NCI-H2227 (cell line): ENCODE measurements around the gene SLC19A2.
A peak's percentile ranks its signal among the peaks of the same experiment; 100 is the strongest.

Source experiments
- DNase-seq: peaks from one replicate; lab custom pipeline; 2025; ENCODE audit not compliant: unreplicated experiment; lab: John Stamatoyannopoulos, UW

SLC19A2 gene

DNA sequence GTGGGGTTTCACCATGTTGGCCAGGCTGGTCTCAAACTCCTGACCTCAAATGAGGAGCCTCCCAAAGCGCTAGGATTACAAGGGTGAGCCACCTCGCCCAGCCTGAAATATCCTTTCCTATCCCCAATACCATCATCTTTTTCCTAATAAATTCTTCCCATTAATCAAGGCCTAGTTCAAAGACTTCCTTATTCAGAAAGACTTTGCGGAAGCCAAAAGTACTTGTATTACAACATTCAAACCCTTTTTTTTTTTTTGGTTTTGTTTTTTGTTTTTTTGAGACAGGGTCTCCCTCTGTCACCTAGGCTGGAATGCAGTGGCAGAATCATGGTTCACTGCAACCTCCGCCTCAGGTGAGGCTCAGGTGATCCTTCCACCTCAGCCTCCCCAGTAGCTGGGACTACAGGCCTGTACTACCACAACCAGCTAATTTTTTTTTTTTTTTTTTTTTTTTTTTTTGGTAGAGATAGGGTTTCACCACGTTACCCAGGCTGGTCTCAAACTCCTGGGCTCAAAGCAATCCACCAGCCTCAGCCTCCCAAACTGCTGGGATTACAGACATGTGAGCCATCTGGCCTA, 7.6 kb downstream of the SLC19A2 start:
- no peak for DNase-seq

DNA sequence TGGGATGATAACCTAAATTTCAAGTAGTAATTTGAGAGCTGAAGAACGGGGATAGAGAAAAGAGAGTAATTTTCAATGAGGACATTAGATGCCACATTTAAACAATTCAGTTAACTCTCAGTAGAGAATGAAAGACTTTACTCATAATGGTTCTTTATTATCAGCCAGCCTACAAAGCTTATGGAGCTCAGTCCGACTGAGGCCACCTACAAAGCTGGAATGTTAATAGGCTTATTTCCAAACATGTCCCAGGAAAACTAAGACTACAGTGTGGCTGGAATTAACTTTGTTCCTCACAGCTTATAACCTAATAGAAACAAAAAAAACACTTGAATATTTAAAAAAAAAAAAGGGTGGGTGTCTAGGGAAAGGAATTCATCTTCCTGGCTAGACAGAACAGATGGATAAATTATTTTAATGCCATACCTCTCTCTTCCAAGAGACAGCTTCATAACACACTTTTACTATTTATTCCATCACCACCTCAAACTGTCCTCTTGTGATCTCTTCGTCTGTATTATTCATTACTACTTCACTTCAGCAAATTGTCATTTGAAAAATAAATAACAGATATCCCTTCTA, 9.8 kb downstream of the SLC19A2 start:
- DNase-seq: no peak

DNA sequence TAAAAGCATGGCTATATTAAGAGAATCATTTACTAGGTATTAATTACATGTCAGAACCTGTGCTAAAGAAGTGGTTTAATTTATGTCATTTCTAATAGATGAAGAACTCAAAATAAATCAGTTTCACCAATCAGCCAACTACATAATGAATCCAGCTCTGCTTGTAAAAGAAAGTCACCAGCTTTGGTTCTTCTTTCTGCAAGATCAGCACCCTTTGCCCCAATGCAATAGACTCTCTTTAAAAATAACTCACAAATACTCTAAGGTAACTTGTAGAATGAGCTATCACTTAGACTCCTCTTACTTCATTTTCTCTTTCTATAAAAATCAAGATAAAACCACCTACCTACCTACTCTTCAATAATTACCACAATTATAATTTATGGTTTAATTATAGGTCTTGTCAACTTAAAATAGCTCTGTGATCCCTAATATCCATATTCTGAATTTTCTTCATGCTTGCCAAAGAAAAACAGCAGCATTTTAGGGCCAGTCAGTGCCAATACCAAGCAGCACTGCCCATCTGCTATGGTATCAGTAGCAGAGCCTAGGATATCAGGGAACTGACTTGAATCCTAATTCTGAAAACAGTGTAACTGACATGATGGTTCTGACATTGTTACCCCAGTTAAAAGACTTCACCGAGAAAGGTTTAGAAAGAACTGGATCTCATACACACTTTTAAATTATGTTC, 11.3 kb downstream of the SLC19A2 start:
- no peak for DNase-seq

DNA sequence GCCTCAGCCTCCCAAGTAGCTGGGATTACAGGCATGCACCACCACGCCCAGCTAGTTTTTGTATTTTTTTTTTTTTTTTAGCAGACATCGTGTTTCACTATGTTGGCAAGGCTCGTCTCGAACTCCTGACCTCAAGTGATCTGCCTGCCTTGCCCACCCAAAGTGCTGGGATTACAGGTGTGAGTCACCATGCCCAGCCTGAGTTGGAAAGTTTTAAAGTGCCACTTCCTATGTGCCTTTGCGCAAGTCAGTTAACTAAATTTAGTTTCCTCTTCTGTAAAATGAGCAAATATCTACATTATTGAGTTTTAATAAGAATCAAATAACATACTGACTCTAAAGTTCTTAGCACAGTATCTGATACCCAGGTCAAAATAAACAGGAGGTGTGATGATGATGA, 12.4 kb downstream of the SLC19A2 start:
- DNase-seq: no peak

DNA sequence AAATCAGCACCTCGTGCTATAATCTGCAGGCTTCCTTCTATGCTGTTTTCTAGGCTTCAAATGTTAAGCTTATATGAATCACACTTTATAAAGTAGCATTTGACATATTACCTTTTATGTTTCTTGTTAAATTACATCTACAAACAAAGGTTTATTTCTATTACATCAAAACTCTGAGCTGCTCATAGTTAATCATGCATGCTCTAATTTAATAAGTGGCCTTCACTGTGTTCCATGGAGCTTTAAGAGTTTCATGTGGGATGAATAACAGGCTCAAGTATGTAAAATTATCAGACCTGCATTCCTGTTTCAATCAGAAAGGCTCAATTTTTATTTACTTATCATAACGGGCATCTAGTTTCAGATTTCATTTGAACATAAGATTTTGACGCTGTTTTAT, 13.0 kb downstream of the SLC19A2 start:
- DNase-seq: no peak

DNA sequence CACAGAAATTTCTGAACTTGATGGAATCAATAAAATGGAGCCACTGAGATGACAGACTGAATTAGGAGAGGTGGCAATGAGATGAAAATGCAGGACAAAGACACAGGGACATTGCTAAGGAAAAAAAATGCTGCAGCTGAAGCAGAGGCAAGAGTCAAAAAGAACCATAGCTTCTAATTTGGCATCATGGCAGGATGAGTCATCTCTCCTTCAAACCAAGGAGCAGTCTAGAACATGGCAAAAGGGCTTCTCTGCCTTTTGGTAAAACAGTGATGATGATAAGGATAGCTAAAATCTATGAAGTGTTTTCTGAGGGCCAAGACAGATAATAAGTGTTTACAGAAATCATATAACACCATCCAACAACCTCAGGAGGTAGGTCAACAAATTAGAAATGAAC, 16.8 kb downstream of the SLC19A2 start:
- no peak for DNase-seq

DNA sequence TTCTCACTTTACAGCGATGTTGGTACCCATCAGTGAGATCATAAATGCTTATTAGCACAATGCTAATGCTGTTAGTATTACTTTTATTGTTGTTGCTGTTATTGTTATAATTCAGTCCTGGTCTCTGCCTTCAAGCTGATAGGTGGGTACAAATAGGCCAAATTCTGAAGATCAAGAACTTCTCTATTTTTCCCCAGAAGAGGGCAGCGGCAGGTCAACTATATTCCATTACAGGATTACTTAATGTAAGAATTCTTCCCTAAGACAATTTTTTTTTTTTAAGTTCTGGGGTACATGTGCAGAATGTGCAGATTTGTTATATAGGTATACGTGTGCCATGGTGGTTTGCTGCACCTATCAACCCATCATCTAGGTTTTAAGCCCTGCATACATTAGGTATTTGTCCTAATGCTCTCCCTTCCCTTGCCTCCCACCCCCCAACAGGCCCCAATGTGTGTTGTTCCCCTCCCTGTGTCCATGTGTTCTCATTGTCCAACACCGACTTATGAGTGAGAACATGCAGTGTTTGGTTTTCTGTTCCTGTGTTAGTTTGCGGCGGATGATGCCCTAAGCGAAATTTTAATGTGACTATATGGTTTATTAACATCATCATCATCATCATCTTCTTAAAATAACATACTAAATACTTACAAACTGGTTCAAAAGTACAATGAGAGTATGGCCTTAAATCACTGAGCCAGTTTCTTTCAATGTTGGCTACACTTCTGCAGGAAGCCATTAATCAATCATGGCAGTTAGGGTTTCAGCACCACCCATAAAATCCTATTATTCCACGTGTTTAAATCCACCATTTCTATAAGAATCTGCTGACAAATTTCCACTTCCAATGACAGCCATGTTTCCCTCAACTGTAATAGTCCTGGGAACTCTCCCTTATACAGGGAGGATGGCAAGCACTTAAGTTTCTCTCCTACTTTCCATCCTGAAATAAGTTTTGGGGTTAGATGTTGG, 19.2 kb downstream of the SLC19A2 start:
- DNase-seq: peak; percentile 10

DNA sequence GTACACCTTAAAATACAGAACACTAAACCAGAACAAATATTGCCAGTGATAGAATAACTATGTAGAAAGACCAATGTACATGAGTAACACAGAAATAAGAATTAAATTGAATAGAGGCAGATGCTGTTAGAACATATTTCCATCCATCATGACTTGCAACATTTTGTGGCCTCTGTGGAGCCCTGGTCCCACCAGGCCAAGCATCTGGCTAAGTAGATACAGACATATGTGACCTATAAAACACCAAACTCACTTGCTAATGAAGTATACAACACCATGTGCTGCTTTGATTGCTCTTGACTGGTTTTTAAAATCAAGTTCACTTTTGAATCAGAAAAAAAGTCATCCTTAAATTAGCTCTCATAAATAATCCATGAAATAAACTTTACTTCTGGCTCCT, 20.5 kb downstream of the SLC19A2 start:
- no peak for DNase-seq

DNA sequence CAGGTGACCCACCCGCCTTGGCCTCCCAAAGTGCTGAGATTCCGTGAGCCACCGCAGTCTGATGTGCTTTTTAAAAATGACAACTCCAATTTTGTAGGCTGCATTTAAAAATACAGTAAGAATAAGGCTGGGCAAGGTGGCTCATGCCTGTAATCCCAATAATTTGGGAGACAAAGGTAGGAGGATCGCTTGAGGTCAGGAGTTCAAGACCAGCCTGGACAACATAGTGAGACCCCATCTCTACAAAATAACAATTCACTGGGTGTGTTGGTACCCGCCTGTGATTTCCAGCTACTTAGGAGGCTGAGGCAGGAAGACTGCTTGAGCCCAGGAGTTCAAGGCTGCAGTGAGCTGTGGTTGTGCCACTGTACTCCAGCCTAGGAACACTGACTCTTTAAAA, 23.4 kb downstream of the SLC19A2 start:
- DNase-seq: no peak

DNA sequence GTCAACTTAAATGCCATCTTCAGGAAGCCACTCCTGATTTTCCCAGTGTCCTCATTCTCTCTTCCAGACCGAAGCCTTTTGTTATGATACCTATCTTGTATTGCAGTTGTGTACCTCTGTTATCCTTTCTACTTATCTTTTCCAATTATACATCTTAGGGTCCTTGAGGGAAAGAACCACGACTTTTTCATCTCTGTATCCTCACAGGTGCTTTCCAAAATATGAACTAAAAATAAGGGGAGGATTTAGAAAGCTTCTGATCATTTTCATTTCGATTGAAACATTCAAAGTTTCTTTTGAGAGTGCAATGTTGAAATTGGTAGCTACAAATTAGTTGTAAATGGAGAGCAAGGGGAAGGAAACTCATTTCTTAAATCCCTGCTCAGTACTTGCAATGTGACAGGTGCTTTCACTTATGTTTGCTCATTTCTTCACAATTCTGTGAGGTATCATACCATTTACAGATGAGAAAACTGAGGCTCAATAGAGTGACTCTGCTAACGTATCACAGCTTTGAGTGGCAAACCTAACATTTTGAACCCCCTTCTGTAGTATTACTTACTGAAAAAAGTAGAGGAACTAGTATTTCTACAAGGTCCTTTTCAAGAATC, 24.2 kb downstream of the SLC19A2 start:
- no peak for DNase-seq

DNA sequence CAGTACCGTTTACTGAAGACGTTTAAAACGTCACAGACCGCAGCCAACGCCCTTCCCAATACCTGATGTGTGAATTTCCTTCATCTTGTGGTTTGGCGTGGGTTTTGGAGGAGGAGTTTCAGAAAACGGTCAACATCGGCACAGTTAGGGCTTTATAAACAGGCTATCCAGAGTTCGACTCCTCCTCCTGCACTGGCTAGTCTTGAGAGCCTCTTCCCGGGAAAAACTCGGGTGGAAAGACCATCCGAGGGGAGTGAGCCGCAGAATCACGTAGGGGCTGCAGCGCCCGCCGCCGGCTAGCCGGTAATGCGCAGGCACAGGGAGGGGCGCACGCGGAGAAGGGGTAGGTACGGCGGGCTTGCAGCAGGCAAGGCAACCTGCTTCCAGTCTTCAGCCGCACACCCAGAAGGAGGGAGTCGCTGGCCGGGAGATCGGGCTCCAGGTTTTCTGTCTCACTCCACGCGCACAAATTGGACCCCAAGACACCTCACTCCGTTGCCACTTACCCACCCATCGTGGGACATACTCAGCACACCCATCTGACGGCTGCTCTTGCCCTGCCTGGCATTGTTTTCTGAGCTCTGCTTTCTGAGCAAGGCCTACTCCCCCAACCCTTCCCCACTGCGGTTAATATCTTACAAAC, 25.4 kb downstream of the SLC19A2 start:
- peak; percentile 71 for DNase-seq

DNA sequence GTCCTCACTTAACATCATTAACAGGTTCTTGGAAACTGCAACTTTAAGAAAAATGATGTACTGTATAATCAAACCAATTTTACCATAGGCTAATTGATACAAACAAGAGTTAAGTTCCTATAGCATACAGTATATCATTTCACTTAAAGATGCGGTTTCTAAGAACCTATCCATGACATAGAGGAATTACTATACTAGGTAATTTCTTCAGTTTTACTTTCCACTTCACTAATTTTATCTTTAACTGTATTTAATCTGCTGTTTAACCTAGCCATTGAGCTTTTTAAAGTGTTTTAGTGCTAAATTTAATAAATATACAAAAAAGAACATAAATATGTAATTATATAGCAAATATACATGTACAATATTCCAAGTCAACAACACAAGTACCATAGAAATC, 28.3 kb downstream of the SLC19A2 start:
- DNase-seq: no peak

DNA sequence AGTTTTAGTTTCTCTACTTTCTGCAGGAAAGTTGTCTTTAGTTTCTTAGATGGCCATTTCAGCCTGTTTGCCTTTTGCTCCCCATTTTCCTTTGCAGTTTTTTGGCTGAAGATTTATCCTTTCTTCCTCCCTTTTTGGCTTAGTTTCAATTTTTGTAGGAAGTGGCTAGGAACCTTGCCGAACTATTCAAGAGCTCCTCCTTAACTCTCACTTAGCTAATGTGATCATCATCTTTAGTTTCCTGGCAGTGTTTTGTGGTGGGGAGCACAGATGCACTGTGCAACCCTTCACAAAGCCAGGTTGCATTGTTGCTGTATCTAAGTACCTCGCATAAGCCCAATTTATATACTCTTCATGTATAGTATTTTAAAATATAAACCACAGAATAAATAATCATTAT, 29.7 kb downstream of the SLC19A2 start:
- no peak for DNase-seq

DNA sequence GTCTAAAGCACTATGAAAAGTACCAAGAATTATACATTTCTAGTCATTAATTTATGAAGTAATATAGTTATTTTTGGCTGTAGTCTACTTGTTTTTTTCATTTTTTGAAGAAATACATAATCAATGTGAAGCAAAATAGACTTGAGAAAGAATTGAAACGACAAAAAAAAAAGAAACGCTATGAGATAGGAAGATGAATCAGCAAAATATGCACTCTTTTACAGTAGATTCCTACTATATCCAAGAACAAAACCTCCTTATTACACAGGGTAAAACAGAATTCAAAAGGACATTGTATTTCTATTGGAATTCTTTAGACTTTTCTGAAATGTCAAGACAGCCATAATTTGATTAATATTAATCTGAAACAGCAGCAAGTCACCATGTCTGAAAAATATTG, 32.8 kb downstream of the SLC19A2 start:
- DNase-seq: no peak

DNA sequence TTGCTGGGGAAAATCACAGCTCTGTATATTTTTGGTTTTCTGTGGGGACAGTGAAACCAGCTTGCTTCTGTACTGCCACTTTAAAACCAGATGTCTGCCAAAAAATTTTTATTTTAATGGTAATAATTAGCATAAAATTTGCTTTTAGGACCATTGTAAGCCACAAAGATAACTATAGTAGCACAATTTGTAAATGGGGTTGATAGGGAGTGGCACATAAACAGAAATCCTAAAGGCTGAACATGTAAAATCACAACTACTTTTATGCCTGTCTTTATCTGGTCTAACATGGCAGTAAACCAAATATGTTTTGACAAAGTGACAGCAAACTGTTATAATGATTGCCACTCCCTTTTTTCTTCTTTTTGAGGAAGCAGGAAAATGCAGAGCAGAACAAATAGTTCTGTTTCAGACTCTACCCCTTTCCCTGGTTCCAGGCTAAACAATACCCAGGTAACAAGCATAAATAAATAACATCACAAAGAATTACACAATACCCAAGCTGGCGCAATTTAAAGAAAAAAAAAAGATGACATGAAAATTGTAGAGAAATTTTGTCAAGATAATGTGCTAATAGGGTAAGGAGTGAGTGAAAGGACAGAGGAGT, 34.4 kb downstream of the SLC19A2 start:
- no peak for DNase-seq

DNA sequence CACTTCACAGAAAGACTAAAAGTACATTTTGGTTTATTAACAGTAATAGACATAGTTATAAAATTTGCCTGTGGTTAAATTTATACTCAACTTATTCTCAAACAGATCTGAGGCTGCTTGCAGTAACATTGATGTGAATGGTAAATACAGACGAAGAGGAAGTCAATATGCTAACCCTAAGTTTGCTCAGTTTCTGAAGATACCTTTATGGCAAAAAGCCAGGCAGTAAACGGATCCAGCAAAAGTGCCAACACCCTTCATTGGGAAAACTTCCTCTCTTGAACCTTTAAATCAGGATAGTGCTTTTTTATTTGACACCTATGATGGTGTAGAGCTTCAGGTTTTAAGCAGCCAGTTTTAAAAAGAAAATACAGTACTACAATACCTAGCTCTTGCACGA, 41.8 kb downstream of the SLC19A2 start:
- DNase-seq: no peak

DNA sequence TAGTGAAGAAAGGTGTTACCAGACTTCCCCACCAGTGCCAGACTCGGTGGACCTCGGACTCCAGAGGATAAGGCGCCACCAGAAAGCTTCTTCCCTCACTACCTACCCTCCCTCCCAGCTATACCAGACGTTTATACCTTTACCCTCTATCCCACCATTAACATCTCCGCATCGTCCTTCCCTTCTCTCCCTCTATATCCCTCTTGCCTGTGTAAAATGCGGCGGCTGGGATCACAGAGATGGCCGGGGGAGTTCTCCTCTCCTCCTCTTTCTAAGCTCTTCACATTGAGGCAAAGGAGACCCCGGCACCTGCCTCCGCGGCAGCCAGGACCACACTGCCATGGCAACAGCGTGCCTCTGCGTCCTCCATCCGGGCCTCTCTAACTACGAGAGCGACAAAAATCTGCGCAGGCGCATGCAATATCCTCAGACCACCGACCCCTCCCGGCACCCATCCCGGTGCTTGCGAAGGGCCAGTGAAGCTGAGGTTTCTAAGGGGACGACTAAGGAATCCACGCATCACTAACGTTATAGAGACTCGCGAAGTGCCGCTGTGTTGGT, 58.6 kb downstream of the SLC19A2 start, which contains the start of gene CCDC181:
Gene CCDC181 (minus strand): TSS at position 394 of the 561 bp plus-strand sequence. CDS start 2,547 bp downstream, outside the sequence.
- DNase-seq: peak; percentile 97

DNA sequence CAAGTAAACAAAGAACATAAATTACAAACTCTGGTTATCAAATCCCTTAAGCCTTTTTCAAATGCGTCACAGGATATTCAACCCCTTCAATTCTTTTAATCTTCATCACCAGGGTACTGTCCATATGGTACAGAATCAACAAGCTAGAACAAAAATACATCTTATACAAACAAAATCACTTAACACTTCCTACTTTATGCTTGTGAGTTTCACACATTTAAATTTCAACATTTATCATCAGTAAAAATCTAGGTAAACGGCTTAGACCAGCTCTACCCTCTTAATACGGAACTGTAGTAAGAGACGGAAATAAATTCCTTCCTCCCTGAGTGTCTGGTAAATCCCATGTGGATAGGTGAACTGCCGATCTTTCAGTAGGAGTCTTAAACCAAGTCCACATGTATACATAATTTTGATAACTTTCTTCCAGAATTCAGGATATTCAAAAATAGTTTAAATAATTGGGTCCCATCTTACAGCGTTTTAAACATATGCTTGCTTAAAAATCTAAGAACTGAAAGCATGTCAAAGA, 59.5 kb downstream of the SLC19A2 start:
- DNase-seq: peak; percentile 6

DNA sequence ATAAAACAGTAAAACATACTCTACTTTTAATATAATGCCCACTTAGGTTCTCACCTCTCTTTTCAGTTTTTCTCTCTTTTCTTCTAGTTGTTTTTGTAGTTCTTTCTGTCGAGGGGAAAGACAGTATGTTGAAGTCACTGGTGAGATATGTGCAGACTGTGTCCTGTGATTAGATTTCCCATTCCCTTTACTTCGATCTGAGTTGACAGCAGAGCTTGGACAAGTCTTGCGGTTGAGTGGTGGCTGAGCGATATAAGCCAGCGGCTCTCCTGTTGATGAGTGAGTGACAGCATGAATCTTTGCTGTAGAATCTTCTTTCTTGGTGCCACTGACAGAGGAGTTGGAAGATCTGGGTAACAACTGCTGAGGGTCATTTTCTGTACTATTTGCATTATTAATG, 64.4 kb downstream of the SLC19A2 start:
- DNase-seq: no peak

DNA sequence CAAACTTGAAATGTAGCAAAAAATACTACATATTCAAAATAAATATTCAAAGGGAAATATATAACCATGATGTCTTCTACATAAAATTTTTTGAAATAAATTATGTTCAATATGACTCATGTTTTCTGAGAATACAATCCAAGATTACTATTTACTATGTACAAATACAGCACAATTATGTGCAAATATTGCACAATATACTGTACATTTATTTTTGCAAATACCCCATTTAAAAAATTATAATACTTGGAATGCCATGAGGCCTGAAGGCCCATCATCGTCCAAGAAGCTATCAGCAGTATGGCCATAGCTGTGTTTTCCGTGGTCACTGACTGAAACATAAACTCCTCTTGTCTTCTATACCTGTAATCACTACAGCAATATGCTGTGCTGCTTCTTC, 70.8 kb downstream of the SLC19A2 start:
- DNase-seq: no peak
